A549 (cell line): ENCODE data around the gene ZNF862.

ENCODE experiments used
- BHLHE40 ChIP-seq: IDR thresholded peaks from 2 replicates; pipeline ENCODE4 v1.6.1; 2012; ENCODE audit warnings: low read depth, low read length, inconsistent platforms
- EP300 ChIP-seq, 2 experiments: fragments of >200 bp; sonication (Bioruptor Twin); formaldehyde crosslinking; IDR thresholded peaks; 2 replicates in 1 of 2; 3 replicates in 1 of 2; pipeline ENCODE4 v1.6.1; 2016 to 2017
- POLR2A ChIP-seq: IDR thresholded peaks from 2 replicates; pipeline ENCODE4 v1.6.1; 2012; ENCODE audit warnings: mild to moderate bottlenecking, low read length
- ZNF302 ChIP-seq: fragments of 250-450 bp; sonication (Bioruptor Pico); IDR thresholded peaks from 2 replicates; pipeline ENCODE4 v1.9.0; 2021; ENCODE audit warnings: inconsistent platforms, mild to moderate bottlenecking, moderate library complexity
- TF ChIP-seq, protein P1 (sequence below): fragments of >200 bp; sonication (Bioruptor Twin); formaldehyde crosslinking; IDR thresholded peaks from 3 replicates; pipeline ENCODE4 v1.5.1; 2016

DNA sequence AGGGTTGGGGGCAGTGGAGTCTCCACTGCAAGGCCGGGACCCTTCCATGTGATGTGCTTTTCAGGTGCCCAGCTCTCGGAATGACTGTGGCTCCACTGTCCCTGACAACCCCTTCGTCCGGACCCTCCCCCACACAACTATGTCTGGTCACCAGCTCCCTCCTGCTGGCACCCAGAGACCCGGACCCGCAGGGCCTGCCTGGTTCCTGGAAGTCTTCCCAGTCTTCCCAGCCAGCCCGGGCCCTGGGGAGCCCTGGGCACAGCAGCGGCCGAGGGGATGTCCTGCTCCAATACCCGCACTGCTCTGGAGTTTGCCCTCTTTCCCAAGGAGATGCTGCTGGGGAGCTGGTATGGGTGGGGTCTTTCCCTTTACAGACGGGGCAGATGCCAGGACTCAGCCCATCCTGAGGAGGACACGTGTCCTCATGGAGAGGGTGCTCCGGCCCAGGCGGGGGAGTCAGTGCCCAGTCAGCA lies 41.1 kb downstream of the ZNF862 start:
- TF ChIP-seq EP300 (IDR thresholded peaks at IDR 0.05) (no peak), POLR2A (no peak), ZNF302 (CRISPR knock-in tag) (no peak), BHLHE40 (no peak)
- TF ChIP-seq, protein P1, sequence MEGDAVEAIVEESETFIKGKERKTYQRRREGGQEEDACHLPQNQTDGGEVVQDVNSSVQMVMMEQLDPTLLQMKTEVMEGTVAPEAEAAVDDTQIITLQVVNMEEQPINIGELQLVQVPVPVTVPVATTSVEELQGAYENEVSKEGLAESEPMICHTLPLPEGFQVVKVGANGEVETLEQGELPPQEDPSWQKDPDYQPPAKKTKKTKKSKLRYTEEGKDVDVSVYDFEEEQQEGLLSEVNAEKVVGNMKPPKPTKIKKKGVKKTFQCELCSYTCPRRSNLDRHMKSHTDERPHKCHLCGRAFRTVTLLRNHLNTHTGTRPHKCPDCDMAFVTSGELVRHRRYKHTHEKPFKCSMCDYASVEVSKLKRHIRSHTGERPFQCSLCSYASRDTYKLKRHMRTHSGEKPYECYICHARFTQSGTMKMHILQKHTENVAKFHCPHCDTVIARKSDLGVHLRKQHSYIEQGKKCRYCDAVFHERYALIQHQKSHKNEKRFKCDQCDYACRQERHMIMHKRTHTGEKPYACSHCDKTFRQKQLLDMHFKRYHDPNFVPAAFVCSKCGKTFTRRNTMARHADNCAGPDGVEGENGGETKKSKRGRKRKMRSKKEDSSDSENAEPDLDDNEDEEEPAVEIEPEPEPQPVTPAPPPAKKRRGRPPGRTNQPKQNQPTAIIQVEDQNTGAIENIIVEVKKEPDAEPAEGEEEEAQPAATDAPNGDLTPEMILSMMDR: no peak
